HepG2 (cell line): Measurements from ENCODE around the gene TNFRSF18. TPM values are rescaled to one million over a fixed set of nuclear protein-coding genes. Genes with fewer than 3 reads are reported as not detected.
A peak's percentile ranks its signal among the peaks of the same experiment; 100 is the strongest.

ENCODE experiments used
- ATAC-seq: fragments of 200-7000 bp; cut with Tn5 transposase; 3 replicates; pipeline ENCODE4 v1.9.1; 2020; ENCODE audit warnings: mild to moderate bottlenecking, moderate library complexity
- BruUV-seq: library from RNA; stranded (reverse); fragments of 400-500 nt; replicated peaks from 2 replicates; lab custom pipeline; 2021; lab: Mats Ljungman, UMichigan
- CTCF ChIA-PET: fragments of 300-600 bp; formaldehyde crosslinking; extraction: SDS; loops from one replicate; lab custom pipeline; 2021; ENCODE audit warnings: low total read pairs, inconsistent platforms, low intra/inter-chr PET ratio; lab: Yijun Ruan, JAX
- POLR2A ChIA-PET: fragments of 350-600 bp; sonication (Branson Sonifier 250); formaldehyde crosslinking; loops from one replicate; lab custom pipeline; 2020; ENCODE audit warnings: antibody characterized with exemption, inconsistent platforms; lab: Yijun Ruan, JAX
- DNase-seq: peaks from one replicate; pipeline ENCODE4 v3.0.0-alpha.2; 2015; ENCODE audit warnings: low spot score
- FAIRE-seq: peaks from 3 replicates; lab custom pipeline; 2011; peaks lifted over from hg19 to GRCh38; lab: Jason Lieb, UNC
- H2AFZ ChIP-seq: one replicate; pipeline ENCODE4 v1.6.1; 2011; ENCODE audit warnings: low read length, inconsistent platforms
- H3K27ac ChIP-seq: fragments of 300-600 bp; 3 replicates; pipeline ENCODE4 v1.8.0; 2011; ENCODE audit warnings: mixed run types, mild to moderate bottlenecking, mixed read lengths, low read length, inconsistent platforms; ENCODE audit not compliant: insufficient read depth; ENCODE audit errors: extremely low read length
- H3K27me3 ChIP-seq, 2 experiments: fragments of 200-600 bp in 1 of 2; 2 replicates in 1 of 2; 3 replicates in 1 of 2; pipeline versions ENCODE4 v1.6.0 to v1.8.0; 2011; ENCODE audit warnings: low read length in 2 of 2, mild to moderate bottlenecking in 2 of 2, moderate library complexity in 2 of 2, inconsistent platforms in 1 of 2; ENCODE audit not compliant: insufficient read depth in 2 of 2, control insufficient read depth in 1 of 2
- H3K36me3 ChIP-seq, 2 experiments: fragments of 200-600 bp in 1 of 2; replicated peaks in 1 of 2; 2 replicates in 1 of 2; 3 replicates in 1 of 2; pipeline versions ENCODE4 v1.5.1 to v1.8.0; 2011; ENCODE audit warnings: low read length in 2 of 2, inconsistent platforms in 1 of 2; ENCODE audit not compliant: insufficient read depth in 2 of 2, control insufficient read depth in 1 of 2
- H3K4me1 ChIP-seq: 2 replicates; pipeline ENCODE4 v1.5.1; 2012; ENCODE audit warnings: low read length, inconsistent platforms; ENCODE audit not compliant: insufficient read depth
- H3K4me2 ChIP-seq: 2 replicates; pipeline ENCODE4 v1.6.0; 2011; ENCODE audit warnings: low read depth, low read length, inconsistent platforms
- H3K4me3 ChIP-seq, 3 experiments: fragments of 200-600 bp in 1 of 3; sonication (generic), shearing (Covaris generic) in 1 of 3; replicated peaks in 1 of 3; 2 replicates each; pipeline ENCODE4 v1.5.1; 2011 to 2016; ENCODE audit warnings: low read length in 3 of 3, inconsistent platforms in 2 of 3, low read depth in 2 of 3, mild to moderate bottlenecking in 2 of 3, control low read depth in 1 of 3, mixed read lengths in 1 of 3; ENCODE audit not compliant: insufficient read depth in 1 of 3
- H3K79me2 ChIP-seq: one replicate; pipeline ENCODE4 v1.6.1; 2011; ENCODE audit warnings: low read length, inconsistent platforms; ENCODE audit not compliant: insufficient read depth
- H3K9ac ChIP-seq: 2 replicates; pipeline ENCODE4 v1.6.0; 2011; ENCODE audit warnings: mild to moderate bottlenecking, low read depth, low read length, inconsistent platforms; ENCODE audit not compliant: insufficient read depth
- H3K9me3 ChIP-seq: 2 replicates; pipeline ENCODE4 v1.5.1; 2012; ENCODE audit warnings: mild to moderate bottlenecking, low read length
- H4K20me1 ChIP-seq: 2 replicates; pipeline ENCODE4 v1.6.0; 2011; ENCODE audit warnings: inconsistent platforms, mild to moderate bottlenecking, low read length, moderate library complexity; ENCODE audit not compliant: insufficient read depth
- AKAP8 ChIP-seq: sonication (generic); formaldehyde crosslinking; IDR thresholded peaks from 2 replicates; pipeline ENCODE4 v1.5.1; 2020; ENCODE audit warnings: mild to moderate bottlenecking, missing genetic modification reagents
- DNMT1 ChIP-seq: sonication (generic); formaldehyde crosslinking; IDR thresholded peaks from 2 replicates; pipeline ENCODE4 v1.5.1; 2020; ENCODE audit warnings: mild to moderate bottlenecking, missing genetic modification reagents
- NONO ChIP-seq, 2 experiments: fragments of 450-650 bp in 1 of 2; sonication (generic) in 1 of 2; formaldehyde crosslinking in 1 of 2; IDR thresholded peaks in 1 of 2; conservative IDR thresholded peaks in 1 of 2; 2 replicates each; pipeline versions ENCODE4 v1.6.1 to v1.8.0; 2017 to 2022; ENCODE audit warnings: mild to moderate bottlenecking in 1 of 2, missing genetic modification reagents in 1 of 2, moderate library complexity in 1 of 2
- RBAK ChIP-seq: sonication (generic); formaldehyde crosslinking; IDR thresholded peaks from 2 replicates; pipeline ENCODE4 v1.5.1; 2020; ENCODE audit warnings: mild to moderate bottlenecking, missing genetic modification reagents
- ZNF343 ChIP-seq: sonication (generic); formaldehyde crosslinking; IDR thresholded peaks from 2 replicates; pipeline ENCODE4 v1.4.0; 2020; ENCODE audit warnings: mild to moderate bottlenecking, missing genetic modification reagents
- WGBS: methylation state at CpG from one replicate; pipeline ENCODE4 v1.1.6; 2017; ENCODE audit warnings: low lambda C conversion rate; 5-methylcytosine and 5-hydroxymethylcytosine counted together
- in situ Hi-C: cut with HindIII; loops from 2 replicates; pipeline ENCODE4 v1.10.0; 2017; ENCODE audit warnings: low pct_unique_long_range_greater_than_20kb; ENCODE audit not compliant: extremely low pct_ligation_motif_present
- intact Hi-C: fragments of 100-400 bp; cut with micrococcal nuclease; formaldehyde crosslinking; loops from one replicate; pipeline ENCODE4 v1.10.0; 2022; ENCODE audit not compliant: unreplicated experiment
- polyA plus RNA-seq, 8 experiments: library from polyadenylated mRNA; depleted of rRNA in 3 of 8; stranded (reverse) in 7 of 8; unstranded in 1 of 8; fragments of >200 nt; fragmentation: Illumina TruSeq in 4 of 8; extraction: Trizol in 4 of 8; gene quantifications; 2 replicates each; pipeline versions ENCODE4 v1.2.1 to v1.2.3, GENCODE V29; 2011 to 2016; ENCODE audit warnings: low read depth in 4 of 8, missing spikeins in 1 of 8, mixed read lengths in 1 of 8; ENCODE audit not compliant: insufficient read depth in 1 of 8
- total RNA-seq, 5 experiments: library from RNA; depleted of rRNA; stranded (reverse); fragments of >200 nt; fragmentation: Illumina TruSeq; extraction: Trizol; gene quantifications; 2 replicates each; pipeline ENCODE4 v1.2.3, GENCODE V29; 2016; ENCODE audit warnings: low read depth in 1 of 5
- TF ChIP-seq, protein P1 (sequence below): IDR thresholded peaks from 2 replicates; pipeline ENCODE4 v1.6.1; 2016; ENCODE audit warnings: low read depth

TNFRSF18 gene
- total and polyA plus RNA-seq, 2 of the 13 experiments (the other 11 are each of a cell fraction or from before 2014, with no cell fraction given), result not detected

DNA sequence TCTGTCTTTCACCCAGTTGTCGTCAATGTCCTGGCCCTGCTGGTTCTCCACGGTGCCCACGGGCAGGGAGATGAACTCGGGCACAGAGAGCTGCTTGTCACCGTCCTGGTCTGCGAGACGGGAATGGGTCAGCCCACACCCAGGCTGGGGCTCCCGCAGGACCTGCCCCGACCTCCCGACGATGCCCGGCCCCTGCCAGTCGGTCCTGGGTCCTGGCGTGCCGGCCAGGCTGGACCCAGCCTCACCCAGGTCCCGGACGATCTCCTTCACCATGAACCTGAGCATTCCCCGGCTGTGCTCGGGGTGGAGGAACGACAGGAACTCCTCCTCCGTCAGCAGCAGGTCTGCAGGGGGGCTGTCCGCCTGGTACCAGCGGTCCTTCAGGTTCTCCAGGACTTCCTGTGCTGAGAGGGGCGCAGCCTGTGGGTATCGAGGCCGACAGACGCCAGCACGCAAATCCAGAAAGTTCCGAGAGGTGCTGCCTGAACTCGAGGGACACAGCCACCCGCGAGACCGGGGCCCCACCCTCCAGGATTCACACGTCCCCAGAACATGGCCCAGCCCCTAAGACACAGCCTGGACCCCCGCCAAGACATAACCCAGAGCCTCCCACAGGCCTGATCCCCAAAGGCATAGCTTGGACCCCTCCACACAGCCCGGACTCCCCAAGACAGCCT lies 12.3 kb upstream of the TNFRSF18 start:
- no peak overlapping the region for H3K9ac ChIP-seq
- ATAC-seq (no peak), DNase-seq (no peak), FAIRE-seq (no peak)
- BruUV-seq, result no TSS peak
- H3K36me3 ChIP-seq, result peaks cover 27 to 51% of the 10 kb centered on the region in 2 experiments; a peak in 4 of 5 replicates
- H3K4me3 ChIP-seq, result no peak overlapping the region
- ChIA-PET CTCF (no interaction called here), POLR2A (no interaction called here)
- no peaks in the 10 kb centered on the region for H3K4me1 ChIP-seq
- H3K27ac ChIP-seq, result no peak overlapping the region
- H3K4me2 ChIP-seq, result no peak overlapping the region
- no peaks in the 10 kb centered on the region for H3K27me3 ChIP-seq
- H2AFZ ChIP-seq, result no peak overlapping the region
- WGBS, result 92% methylated on average over 16 of the region's 36 CpGs
- H3K79me2 ChIP-seq, result no peaks in the 10 kb centered on the region
- TF ChIP-seq DNMT1 (CRISPR knock-in tag), result no peak
- TF ChIP-seq AKAP8 (CRISPR knock-in tag), result peak; percentile 58; the same call in 1 of the 2 replicates
- no peak for TF ChIP-seq RBAK (CRISPR knock-in tag)
- no peak for TF ChIP-seq NONO (IDR thresholded peaks at IDR 0.05)
- TF ChIP-seq NONO (CRISPR knock-in tag; conservative IDR thresholded peaks at IDR 0.05), result no peak
- TF ChIP-seq ZNF343, result no peak
- TF ChIP-seq, protein P1, sequence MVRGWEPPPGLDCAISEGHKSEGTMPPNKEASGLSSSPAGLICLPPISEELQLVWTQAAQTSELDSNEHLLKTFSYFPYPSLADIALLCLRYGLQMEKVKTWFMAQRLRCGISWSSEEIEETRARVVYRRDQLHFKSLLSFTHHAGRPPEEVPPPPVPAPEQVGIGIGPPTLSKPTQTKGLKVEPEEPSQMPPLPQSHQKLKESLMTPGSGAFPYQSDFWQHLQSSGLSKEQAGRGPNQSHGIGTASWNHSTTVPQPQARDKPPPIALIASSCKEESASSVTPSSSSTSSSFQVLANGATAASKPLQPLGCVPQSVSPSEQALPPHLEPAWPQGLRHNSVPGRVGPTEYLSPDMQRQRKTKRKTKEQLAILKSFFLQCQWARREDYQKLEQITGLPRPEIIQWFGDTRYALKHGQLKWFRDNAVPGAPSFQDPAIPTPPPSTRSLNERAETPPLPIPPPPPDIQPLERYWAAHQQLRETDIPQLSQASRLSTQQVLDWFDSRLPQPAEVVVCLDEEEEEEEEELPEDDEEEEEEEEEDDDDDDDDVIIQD, result no peak
- intact Hi-C loops (no loop called here), in situ Hi-C loops (no loop called here)
- H3K9me3 ChIP-seq, result no peaks in the 10 kb centered on the region
- H4K20me1 ChIP-seq, result no peaks in the 10 kb centered on the region
